KMS-11 (cell line): Measurements from ENCODE around the gene ARHGAP28.

Experiments used
- H2AFZ ChIP-seq: fragments of 200-600 bp; sonication (generic); 2 replicates; pipeline ENCODE4 v1.6.1; 2016; ENCODE audit warnings: antibody characterized with exemption, mixed run types, low read depth
- H3K27ac ChIP-seq: fragments of 200-600 bp; sonication (generic); 2 replicates; pipeline ENCODE4 v1.6.1; 2016; ENCODE audit warnings: mild to moderate bottlenecking, mixed run types
- H3K27me3 ChIP-seq: fragments of 200-600 bp; sonication (generic); 2 replicates; pipeline ENCODE4 v1.6.1; 2017; ENCODE audit warnings: mild to moderate bottlenecking, low read depth, mixed run types, moderate library complexity; ENCODE audit not compliant: insufficient read depth
- H3K36me3 ChIP-seq: fragments of 200-600 bp; sonication (generic); 2 replicates; pipeline ENCODE4 v1.6.1; 2017; ENCODE audit warnings: mild to moderate bottlenecking, mixed run types; ENCODE audit not compliant: insufficient read depth
- H3K4me1 ChIP-seq: fragments of 200-600 bp; sonication (generic); 2 replicates; pipeline ENCODE4 v1.6.1; 2016; ENCODE audit warnings: mild to moderate bottlenecking, low read depth, mixed run types; ENCODE audit not compliant: poor library complexity, severe bottlenecking
- H3K4me2 ChIP-seq: fragments of 200-600 bp; sonication (generic); 2 replicates; pipeline ENCODE4 v1.7.0; 2016; ENCODE audit warnings: mild to moderate bottlenecking, mixed run types
- H3K4me3 ChIP-seq: fragments of 200-600 bp; sonication (generic); IDR thresholded peaks from 2 replicates; pipeline ENCODE4 v1.6.1; 2017; ENCODE audit warnings: low read depth, low read length, mixed read lengths; ENCODE audit not compliant: insufficient read depth
- H3K79me2 ChIP-seq: fragments of 200-600 bp; sonication (generic); 2 replicates; pipeline ENCODE4 v1.6.1; 2016; ENCODE audit warnings: low read depth, mixed run types; ENCODE audit not compliant: insufficient read depth
- H3K9ac ChIP-seq: fragments of 200-600 bp; sonication (generic); 2 replicates; pipeline ENCODE4 v1.6.1; 2016; ENCODE audit warnings: mild to moderate bottlenecking, mixed run types
- H4K20me1 ChIP-seq: fragments of 200-600 bp; sonication (generic); 2 replicates; pipeline ENCODE4 v1.6.1; 2016; ENCODE audit warnings: mild to moderate bottlenecking, mixed run types; ENCODE audit not compliant: insufficient read depth
- TF ChIP-seq, protein P1 (sequence below): fragments of 200-600 bp; sonication (generic); conservative IDR thresholded peaks from 2 replicates; pipeline ENCODE4 v1.6.1; 2017; ENCODE audit warnings: low read depth, mild to moderate bottlenecking, antibody characterized with exemption, low read length, moderate library complexity, mixed read lengths

Gene ARHGAP28

DNA sequence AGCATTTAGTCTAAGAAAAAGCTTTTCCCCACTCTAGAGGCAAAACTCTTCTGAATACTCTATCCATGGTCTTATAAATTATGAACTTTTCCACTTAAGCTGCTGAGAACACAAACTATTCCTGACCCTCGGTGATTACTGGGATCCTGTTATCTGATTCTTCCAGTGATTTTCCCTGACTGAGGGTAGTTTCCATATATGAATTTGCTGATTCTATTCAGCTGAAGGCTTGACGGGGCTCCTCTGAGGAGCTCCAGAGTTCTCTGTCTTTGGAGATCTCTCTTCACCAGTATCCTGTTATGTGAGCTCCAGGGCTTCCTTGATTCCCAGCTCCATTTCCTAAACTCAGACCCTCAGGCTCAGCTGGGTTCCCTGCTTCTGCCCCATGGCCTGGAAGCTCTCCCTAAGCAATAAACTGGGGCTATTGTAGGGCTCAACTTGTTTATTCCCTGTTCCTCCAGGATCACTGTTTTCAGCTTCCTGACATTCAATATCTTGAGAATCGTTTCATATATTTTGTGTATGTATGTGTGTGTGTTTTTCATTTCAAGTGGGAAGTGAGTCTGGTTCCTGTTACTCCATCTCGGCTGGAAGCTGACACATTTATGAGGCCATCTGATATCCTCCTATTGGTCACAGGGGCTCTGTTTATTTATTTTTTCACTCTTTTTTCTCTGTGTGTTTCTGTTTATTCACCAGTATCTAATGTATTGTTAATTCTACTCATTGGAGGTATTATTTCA, 78.2 kb downstream of the ARHGAP28 start:
- no peaks in the 10 kb centered on the region for H3K27me3 ChIP-seq
- no peak overlapping the region for H3K9ac ChIP-seq
- no peaks in the 10 kb centered on the region for H3K79me2 ChIP-seq
- no peak overlapping the region for H2AFZ ChIP-seq
- H3K27ac ChIP-seq = no peak overlapping the region
- H3K4me3 ChIP-seq = no peak overlapping the region
- no peak overlapping the region for H3K4me2 ChIP-seq
- TF ChIP-seq, protein P1, sequence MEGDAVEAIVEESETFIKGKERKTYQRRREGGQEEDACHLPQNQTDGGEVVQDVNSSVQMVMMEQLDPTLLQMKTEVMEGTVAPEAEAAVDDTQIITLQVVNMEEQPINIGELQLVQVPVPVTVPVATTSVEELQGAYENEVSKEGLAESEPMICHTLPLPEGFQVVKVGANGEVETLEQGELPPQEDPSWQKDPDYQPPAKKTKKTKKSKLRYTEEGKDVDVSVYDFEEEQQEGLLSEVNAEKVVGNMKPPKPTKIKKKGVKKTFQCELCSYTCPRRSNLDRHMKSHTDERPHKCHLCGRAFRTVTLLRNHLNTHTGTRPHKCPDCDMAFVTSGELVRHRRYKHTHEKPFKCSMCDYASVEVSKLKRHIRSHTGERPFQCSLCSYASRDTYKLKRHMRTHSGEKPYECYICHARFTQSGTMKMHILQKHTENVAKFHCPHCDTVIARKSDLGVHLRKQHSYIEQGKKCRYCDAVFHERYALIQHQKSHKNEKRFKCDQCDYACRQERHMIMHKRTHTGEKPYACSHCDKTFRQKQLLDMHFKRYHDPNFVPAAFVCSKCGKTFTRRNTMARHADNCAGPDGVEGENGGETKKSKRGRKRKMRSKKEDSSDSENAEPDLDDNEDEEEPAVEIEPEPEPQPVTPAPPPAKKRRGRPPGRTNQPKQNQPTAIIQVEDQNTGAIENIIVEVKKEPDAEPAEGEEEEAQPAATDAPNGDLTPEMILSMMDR = no peak
- H3K4me1 ChIP-seq = no peaks in the 10 kb centered on the region
- no peaks in the 10 kb centered on the region for H3K36me3 ChIP-seq
- no peaks in the 10 kb centered on the region for H4K20me1 ChIP-seq

DNA sequence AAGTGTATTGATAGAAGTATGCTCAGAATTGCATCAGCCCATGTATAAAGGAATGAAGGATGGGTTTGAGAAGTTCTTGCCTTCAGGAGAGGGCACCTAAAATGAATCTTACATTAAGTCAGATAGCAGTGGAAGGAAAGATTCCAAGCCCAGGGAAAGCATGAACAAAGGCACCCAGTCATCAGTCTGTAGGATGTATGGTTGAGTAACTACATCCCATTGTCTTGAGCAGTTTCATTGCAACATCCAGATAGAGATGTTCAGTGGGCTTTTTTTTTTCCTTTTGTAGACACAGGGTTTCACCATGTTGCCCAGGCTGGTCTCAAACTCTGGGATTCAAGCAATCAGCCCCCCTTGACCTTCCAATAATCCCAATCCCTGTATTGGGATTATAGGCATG, 80.7 kb downstream of the ARHGAP28 start:
- Histone ChIP-seq H3K79me2 (no peaks in the 10 kb centered on the region), H2AFZ (no peak overlapping the region), H3K4me1 (no peaks in the 10 kb centered on the region), H3K4me3 (no peak overlapping the region), H3K9ac (no peak overlapping the region), H3K36me3 (no peaks in the 10 kb centered on the region), H3K27ac (no peak overlapping the region), H3K4me2 (no peak overlapping the region), H3K27me3 (no peaks in the 10 kb centered on the region), H4K20me1 (no peaks in the 10 kb centered on the region)
- TF ChIP-seq, protein P1 = no peak

DNA sequence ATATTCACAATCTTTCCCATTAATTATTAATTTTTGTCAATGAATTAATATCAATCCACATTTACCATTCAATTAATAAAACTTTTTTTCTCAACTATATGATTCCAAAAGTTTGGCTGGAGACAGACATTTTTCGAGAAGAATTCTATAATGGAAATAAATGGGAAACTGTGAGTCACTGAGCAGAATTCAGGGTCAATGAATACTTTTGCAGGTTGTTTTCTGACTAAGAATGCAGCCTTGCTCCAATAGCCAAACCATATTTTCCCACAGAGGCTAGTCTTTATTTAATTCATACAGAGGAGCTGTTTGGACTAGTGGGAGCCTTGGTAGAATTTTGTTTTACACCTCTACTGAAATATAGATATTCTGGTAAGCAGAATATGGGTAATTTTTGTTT, 82.3 kb downstream of the ARHGAP28 start:
- TF ChIP-seq, protein P1 = no peak
- Histone ChIP-seq H3K27me3 (no peaks in the 10 kb centered on the region), H3K4me1 (no peaks in the 10 kb centered on the region), H3K4me3 (no peak overlapping the region), H4K20me1 (no peaks in the 10 kb centered on the region), H3K27ac (no peak overlapping the region), H2AFZ (no peak overlapping the region), H3K36me3 (no peaks in the 10 kb centered on the region), H3K9ac (no peak overlapping the region), H3K79me2 (no peaks in the 10 kb centered on the region), H3K4me2 (no peak overlapping the region)

DNA sequence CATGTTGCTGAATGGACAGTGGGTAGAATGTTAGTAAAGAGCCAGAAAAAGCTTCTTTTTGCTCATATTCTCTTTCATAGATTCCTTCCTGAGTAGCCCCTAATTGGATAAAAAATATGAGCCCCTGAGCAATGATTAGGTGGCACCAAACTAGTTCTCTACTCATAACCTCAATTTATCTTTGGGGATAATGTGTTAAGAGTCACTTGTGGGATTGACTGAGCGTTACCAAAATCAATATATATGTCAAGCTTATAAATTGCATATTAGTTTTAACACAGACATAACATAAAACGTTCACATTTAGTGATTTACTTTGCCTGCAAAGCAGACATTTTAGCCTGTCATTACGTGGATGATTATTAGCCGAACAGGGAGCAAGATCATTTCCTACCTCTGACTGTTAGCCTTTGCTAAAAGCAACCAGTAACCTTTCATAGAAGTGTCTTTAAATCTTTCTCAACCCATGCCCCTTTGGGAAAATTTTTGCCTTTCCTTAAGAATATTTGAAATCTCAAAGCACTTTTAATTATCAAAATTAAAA, 85.4 kb downstream of the ARHGAP28 start:
- Histone ChIP-seq H3K36me3 (no peaks in the 10 kb centered on the region), H3K27me3 (no peaks in the 10 kb centered on the region), H2AFZ (no peak overlapping the region), H4K20me1 (no peaks in the 10 kb centered on the region), H3K79me2 (no peaks in the 10 kb centered on the region), H3K27ac (no peak overlapping the region), H3K4me1 (no peaks in the 10 kb centered on the region), H3K9ac (no peak overlapping the region), H3K4me2 (no peak overlapping the region), H3K4me3 (no peak overlapping the region)
- TF ChIP-seq, protein P1 = no peak
